H1 (cell line): ENCODE measurements around the gene UQCC3. TPM values are rescaled to one million over a fixed set of nuclear protein-coding genes. Genes with fewer than 3 reads are reported as not detected.
A peak's percentile ranks its signal among the peaks of the same experiment; 100 is the strongest.

Experiments
- ATF3 ChIP-seq: IDR thresholded peaks from 2 replicates; pipeline ENCODE4 v1.6.1; 2011; ENCODE audit warnings: low read depth, mild to moderate bottlenecking, low read length; ENCODE audit not compliant: insufficient read depth
- CBX5 ChIP-seq: fragments of 300-800, 300-1000 bp; sonication (generic); IDR thresholded peaks from 2 replicates; pipeline ENCODE4 v1.7.1; 2016; ENCODE audit warnings: antibody characterized with exemption, low read length, low read depth
- CHD1 ChIP-seq: IDR thresholded peaks from 2 replicates; pipeline ENCODE4 v1.6.1; 2012; ENCODE audit warnings: low read depth, low read length, improper control_type of control experiment
- E2F6 ChIP-seq: IDR thresholded peaks from 2 replicates; pipeline ENCODE4 v1.6.1; 2012; ENCODE audit warnings: inconsistent platforms
- EGR1 ChIP-seq: IDR thresholded peaks from 2 replicates; pipeline ENCODE4 v1.6.1; 2011; ENCODE audit warnings: low read depth, low read length, borderline replicate concordance
- EP300 ChIP-seq, 2 experiments: IDR thresholded peaks; 1 replicate in 1 of 2; 2 replicates in 1 of 2; pipeline ENCODE4 v1.6.1; 2011 to 2012; ENCODE audit warnings: low read depth in 2 of 2, low read length in 2 of 2, mild to moderate bottlenecking in 2 of 2, borderline replicate concordance in 1 of 2, inconsistent platforms in 1 of 2, moderate library complexity in 1 of 2
- GTF2F1 ChIP-seq: IDR thresholded peaks from 2 replicates; pipeline ENCODE4 v1.6.1; 2012; ENCODE audit warnings: low read depth, low read length, improper control_type of control experiment, borderline replicate concordance
- HDAC6 ChIP-seq: IDR thresholded peaks from one replicate; pipeline ENCODE4 v1.7.1; 2012; ENCODE audit warnings: low read depth, mild to moderate bottlenecking, inconsistent platforms, low read length, moderate library complexity
- KDM4A ChIP-seq: IDR thresholded peaks from one replicate; pipeline ENCODE4 v1.7.1; 2012; ENCODE audit warnings: low read depth, mild to moderate bottlenecking, moderate library complexity, low read length, inconsistent platforms; ENCODE audit not compliant: severe bottlenecking
- KDM5A ChIP-seq: fragments of 200-600 bp; IDR thresholded peaks from 2 replicates; pipeline ENCODE4 v1.7.1; 2012; ENCODE audit warnings: mild to moderate bottlenecking, low read length, inconsistent platforms, mixed read lengths
- POLR2A ChIP-seq, 2 experiments: IDR thresholded peaks; 1 replicate in 1 of 2; 2 replicates in 1 of 2; pipeline ENCODE4 v1.6.1; 2011; ENCODE audit warnings: low read depth in 2 of 2, low read length in 2 of 2, mild to moderate bottlenecking in 2 of 2; ENCODE audit errors: control extremely low read depth in 1 of 2
- POU5F1 ChIP-seq: IDR thresholded peaks from 2 replicates; pipeline ENCODE4 v1.6.1; 2011; ENCODE audit warnings: low read depth, mild to moderate bottlenecking, low read length, moderate library complexity
- RFX5 ChIP-seq: IDR thresholded peaks from 2 replicates; pipeline ENCODE4 v1.6.1; 2011; ENCODE audit warnings: low read depth, low read length, improper control_type of control experiment, borderline replicate concordance
- RNF2 ChIP-seq: fragments of 200-900, 300-1000 bp; sonication (generic); IDR thresholded peaks from 2 replicates; pipeline ENCODE4 v1.7.1; 2016; ENCODE audit warnings: borderline replicate concordance, low read depth, mild to moderate bottlenecking, antibody characterized with exemption, low read length; ENCODE audit not compliant: poor library complexity, severe bottlenecking; ENCODE audit errors: missing control alignments
- RXRA ChIP-seq: IDR thresholded peaks from 2 replicates; pipeline ENCODE4 v1.6.1; 2011; ENCODE audit warnings: low read depth, mild to moderate bottlenecking, low read length, moderate library complexity; ENCODE audit not compliant: insufficient read depth
- SAP30 ChIP-seq: fragments of 300-600 bp; sonication (generic); IDR thresholded peaks from 2 replicates; pipeline ENCODE4 v1.7.1; 2012; ENCODE audit warnings: low read length, moderate library complexity, mild to moderate bottlenecking, inconsistent platforms; ENCODE audit not compliant: insufficient read depth, insufficient replicate concordance
- SIN3A ChIP-seq, 2 experiments: IDR thresholded peaks in 1 of 2; conservative IDR thresholded peaks in 1 of 2; 2 replicates each; pipeline ENCODE4 v1.6.1; 2011 to 2012; ENCODE audit warnings: low read length in 2 of 2, improper control_type of control experiment in 1 of 2, low read depth in 1 of 2, mild to moderate bottlenecking in 1 of 2
- TAF1 ChIP-seq: IDR thresholded peaks from 2 replicates; pipeline ENCODE4 v1.6.1; 2011; ENCODE audit warnings: mild to moderate bottlenecking, low read depth, low read length
- TBP ChIP-seq: IDR thresholded peaks from 2 replicates; pipeline ENCODE4 v1.6.1; 2011; ENCODE audit warnings: low read depth, low read length, improper control_type of control experiment
- polyA plus RNA-seq, 7 experiments: library from polyadenylated mRNA; depleted of rRNA in 3 of 7; stranded (reverse) in 5 of 7; unstranded in 2 of 7; fragments of >200 nt in 5 of 7; fragments of 200-250 nt in 2 of 7; gene quantifications; 1 replicate in 5 of 7; 2 replicates in 1 of 7; 4 replicates in 1 of 7; pipeline versions ENCODE4 v1.2.1 to v1.2.3, GENCODE V29; 2011 to 2013; ENCODE audit warnings: missing spikeins in 2 of 7, mixed read lengths in 2 of 7
- total RNA-seq: library from RNA; stranded (reverse); fragmentation: NEBNext Ultra II Directional; extraction: Animal tissue kit (Norgen Biotek cat#: 25700); gene quantifications from 2 replicates; pipeline ENCODE4 v1.2.1, GENCODE V29; 2021

The UQCC3 gene
- total and polyA plus RNA-seq, 2 of the 8 experiments (the other 6 are each of a cell fraction or from before 2014, with no cell fraction given), result 14.2 to 15.7 TPM

GRCh38 chr11:62678770-62679696 is 7.6 kb downstream of the UQCC3 start, which contains the start of gene UBXN1 (continued):
- TF ChIP-seq ATF3 (peak; percentile 88), TBP (peak; percentile 72), KDM4A (peak; percentile 67), GTF2F1 (0 out of 2 replicates have a peak, but pooled peaks have one; percentile 26), SAP30 (peak; percentile 34), TAF1 (peak; percentile 80), CBX5 (no peak), RXRA (no peak), KDM5A (peak; percentile 62; the same call in 1 of the 2 replicates), POU5F1 (no peak), HDAC6 (no peak), EGR1 (peak; percentile 80), RNF2 (no peak), E2F6 (peak; percentile 73), EP300 (IDR thresholded peaks at IDR 0.05; ENCODE audit: borderline replicate concordance in 1 of 2, low read depth in 2 of 2, low read length in 2 of 2) (no peak), RFX5 (no peak), CHD1 (no peak), POLR2A (IDR thresholded peaks at IDR 0.05; ENCODE audit: control extremely low read depth in 1 of 2, low read depth in 2 of 2, low read length in 2 of 2) (peak; percentile 26 to 79), SIN3A (conservative IDR thresholded peaks at IDR 0.05 in 1 of 2, IDR thresholded peaks at IDR 0.05 in 1 of 2; ENCODE audit: low read depth in 1 of 2, low read length in 2 of 2) (peak; percentile 80 to 92; a peak in 3 of 4 replicates)
